Heart left ventricle (tissue), 16 donors: Measurements from ENCODE around the gene CLMN. TPM values are rescaled to one million over a fixed set of nuclear protein-coding genes. Genes with fewer than 3 reads are reported as not detected.
A peak's percentile ranks its signal among the peaks of the same experiment; 100 is the strongest.

Source experiments
- ATAC-seq, 4 donors: fragments of 200-7000 bp; cut with Tn5 transposase; one replicate each; pipeline ENCODE4 v1.9.1; 2020 to 2022; ENCODE audit warnings: moderate library complexity in 4 of 4, mild to moderate bottlenecking in 3 of 4, moderate number of reproducible peaks in 1 of 4
- DNase-seq, 5 donors: peaks; one replicate each; pipeline ENCODE4 v3.0.0-alpha.2; 2020
- H3K27ac ChIP-seq, 12 donors: fragments of 200-600 bp; sonication (generic) in 4 of 12; one replicate each; pipeline versions ENCODE4 v1.5.0 to v1.8.0; 2016 to 2022; ENCODE audit warnings: mild to moderate bottlenecking in 2 of 12
- H3K27me3 ChIP-seq, 9 donors: fragments of 200-600 bp; sonication (generic) in 2 of 9; one replicate each; pipeline versions ENCODE4 v1.5.1 to v1.8.0; 2016 to 2022; ENCODE audit warnings: mild to moderate bottlenecking in 3 of 9
- H3K36me3 ChIP-seq, 9 donors: fragments of 200-600 bp; sonication (generic) in 2 of 9; one replicate each; pipeline versions ENCODE4 v1.5.0 to v1.8.0; 2018 to 2022; ENCODE audit warnings: mild to moderate bottlenecking in 2 of 9
- H3K4me1 ChIP-seq, 12 donors: fragments of 200-600 bp; sonication (generic) in 4 of 12; one replicate each; pipeline versions ENCODE4 v1.5.0 to v1.8.0; 2016 to 2022; ENCODE audit warnings: mild to moderate bottlenecking in 3 of 12
- H3K4me3 ChIP-seq, 12 donors: fragments of 200-600 bp; sonication (generic) in 4 of 12; one replicate each; pipeline versions ENCODE4 v1.5.0 to v1.8.0; 2017 to 2022; ENCODE audit warnings: mild to moderate bottlenecking in 9 of 12, moderate library complexity in 4 of 12
- H3K9me3 ChIP-seq, 12 donors: fragments of 200-600 bp; sonication (generic) in 4 of 12; one replicate each; pipeline versions ENCODE4 v1.5.0 to v1.8.0; 2016 to 2022; ENCODE audit warnings: mild to moderate bottlenecking in 1 of 12
- POLR2A ChIP-seq, 2 donors: fragments of 450-650 bp; IDR thresholded peaks; one replicate each; pipeline ENCODE4 v1.6.1; 2017; ENCODE audit warnings: antibody characterized with exemption in 2 of 2, mild to moderate bottlenecking in 2 of 2, moderate library complexity in 2 of 2
- WGBS, 4 donors: extraction: QIAGEN DNeasy Blood & Tissue Kit in 2 of 4; methylation state at CpG; one replicate each; pipeline versions ENCODE4 v1.1.5 to v1.1.7; 2013 to 2018; 5-methylcytosine and 5-hydroxymethylcytosine counted together
- intact Hi-C, 10 donors: fragments of 100-400 bp; cut with DNase I; formaldehyde crosslinking; loops; one replicate each; pipeline versions ENCODE4 v1.11.1 to v1.14.2; 2022
- polyA plus RNA-seq, 2 donors: library from polyadenylated mRNA; stranded (reverse); fragments of 200-250 nt; gene quantifications; one replicate each; pipeline ENCODE4 v1.2.3, GENCODE V29; 2013
- total RNA-seq, 9 donors: library from RNA; depleted of rRNA in 2 of 9; stranded (reverse); fragments of >200 nt in 2 of 9; fragmentation: NEBNext Ultra II Directional in 3 of 9; extraction: Animal tissue kit (Norgen Biotek cat#: 25700) in 3 of 9; gene quantifications; one replicate each; pipeline versions ENCODE4 v1.1.0 to v1.2.4, GENCODE V29; 2016 to 2023
- TF ChIP-seq, protein P1 (sequence below), 12 donors: fragments of 200-600 bp; sonication (generic) in 4 of 12; IDR thresholded peaks; one replicate each; pipeline versions ENCODE4 v1.5.0 to v1.8.0; 2018 to 2022; ENCODE audit warnings: antibody characterized with exemption in 12 of 12, mild to moderate bottlenecking in 5 of 12
- donor health status: ischemic (EF 13 %, LVEDD 7.1; RV severe dilation, severe dysfunction).
- donor health status: healthy with polysubstance abuse.
- donor health status: DM: no; HTN: yes; CAD: no.
- donor health status: DM: no; HTN: no; CAD: no.
- donor health status: ischemic (EF 25% LVEDD 6.9; RV normal size, moderate dysfunction).
- donor health status: ischemic (EF 25% LVEDD 5.7; RV mildly dilated, moderate dysfunction).
- donor health status: healthy.
- donor health status: DM: yes; HTN: yes; CAD: no.
- donor health status: ischemic (EF 35%, LVEDD 5.7; RV mildly dilated, moderate dysfunction).
- donor health status: nonischemic (EF 11% LVEDD 7.7; RV severe dilation, severe dysfunction).
- donor health status: DM: yes; HTN: yes; CAD: no.
- donor health status: PGD.
- donor health status: ischemic (EF 29% LVEDD 5.4; RV normal size, mild dysfunction).
- donor health status: nonischemic (EF 23%, LVEDD 6.1; RV moderate dilation, normal function).

CLMN gene
- total and polyA plus RNA-seq, 11 donors: 3.1 to 10.2 (median 6.7) TPM

DNA sequence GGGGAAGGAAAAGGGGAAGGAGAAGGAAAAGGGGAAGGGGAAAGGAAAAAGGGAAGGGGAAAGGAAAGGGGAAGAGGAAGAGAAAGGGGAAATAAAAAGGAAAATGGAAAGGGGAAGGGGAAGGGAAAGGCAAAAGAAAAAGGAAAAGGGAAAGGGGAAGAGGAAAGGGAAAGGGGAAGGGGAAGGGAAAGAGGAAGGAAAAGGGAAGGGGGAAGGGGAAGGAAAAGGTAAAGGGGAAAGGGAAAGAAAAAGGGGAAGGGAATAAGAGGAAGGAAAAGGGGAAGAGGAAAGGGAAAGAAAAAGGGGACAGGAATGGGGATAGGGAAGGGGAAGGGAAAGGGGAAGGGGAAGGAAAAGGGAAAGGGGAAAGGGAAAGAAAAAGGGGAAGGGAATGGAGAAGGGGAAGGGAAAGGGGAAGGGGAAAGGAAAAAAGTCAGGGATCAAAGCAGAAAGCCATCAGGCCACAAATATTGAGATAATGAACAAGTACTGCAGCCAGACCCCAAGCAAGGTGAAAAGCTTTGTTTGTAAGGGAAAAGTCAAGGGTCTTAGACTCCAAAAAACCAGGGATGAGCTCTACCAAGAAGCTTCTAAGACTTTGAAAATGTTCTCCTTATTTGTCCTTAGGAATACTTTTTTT is 182.4 kb downstream of the CLMN start:
- peaks cover 17 to 69% (median 59%) of the 10 kb centered on the region in 12 donors for H3K4me1 ChIP-seq
- H3K36me3 ChIP-seq: peaks cover 0 to 17% (median 10%) of the 10 kb centered on the region in 9 donors
- ATAC-seq (no peak), DNase-seq (no peak)
- H3K4me3 ChIP-seq: peak overlapping the region in 1 of 12 donors; percentile 8
- TF ChIP-seq, protein P1, sequence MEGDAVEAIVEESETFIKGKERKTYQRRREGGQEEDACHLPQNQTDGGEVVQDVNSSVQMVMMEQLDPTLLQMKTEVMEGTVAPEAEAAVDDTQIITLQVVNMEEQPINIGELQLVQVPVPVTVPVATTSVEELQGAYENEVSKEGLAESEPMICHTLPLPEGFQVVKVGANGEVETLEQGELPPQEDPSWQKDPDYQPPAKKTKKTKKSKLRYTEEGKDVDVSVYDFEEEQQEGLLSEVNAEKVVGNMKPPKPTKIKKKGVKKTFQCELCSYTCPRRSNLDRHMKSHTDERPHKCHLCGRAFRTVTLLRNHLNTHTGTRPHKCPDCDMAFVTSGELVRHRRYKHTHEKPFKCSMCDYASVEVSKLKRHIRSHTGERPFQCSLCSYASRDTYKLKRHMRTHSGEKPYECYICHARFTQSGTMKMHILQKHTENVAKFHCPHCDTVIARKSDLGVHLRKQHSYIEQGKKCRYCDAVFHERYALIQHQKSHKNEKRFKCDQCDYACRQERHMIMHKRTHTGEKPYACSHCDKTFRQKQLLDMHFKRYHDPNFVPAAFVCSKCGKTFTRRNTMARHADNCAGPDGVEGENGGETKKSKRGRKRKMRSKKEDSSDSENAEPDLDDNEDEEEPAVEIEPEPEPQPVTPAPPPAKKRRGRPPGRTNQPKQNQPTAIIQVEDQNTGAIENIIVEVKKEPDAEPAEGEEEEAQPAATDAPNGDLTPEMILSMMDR (IDR thresholded peaks at IDR 0.05): no peak
- no peak for TF ChIP-seq POLR2A (IDR thresholded peaks at IDR 0.05)
- no peaks in the 10 kb centered on the region for H3K9me3 ChIP-seq
- intact Hi-C loops: no loop called here
- H3K27ac ChIP-seq: peak overlapping the region in 11 of 12 donors; percentile 5 to 73 (median 62)
- H3K27me3 ChIP-seq: no peaks in the 10 kb centered on the region

DNA sequence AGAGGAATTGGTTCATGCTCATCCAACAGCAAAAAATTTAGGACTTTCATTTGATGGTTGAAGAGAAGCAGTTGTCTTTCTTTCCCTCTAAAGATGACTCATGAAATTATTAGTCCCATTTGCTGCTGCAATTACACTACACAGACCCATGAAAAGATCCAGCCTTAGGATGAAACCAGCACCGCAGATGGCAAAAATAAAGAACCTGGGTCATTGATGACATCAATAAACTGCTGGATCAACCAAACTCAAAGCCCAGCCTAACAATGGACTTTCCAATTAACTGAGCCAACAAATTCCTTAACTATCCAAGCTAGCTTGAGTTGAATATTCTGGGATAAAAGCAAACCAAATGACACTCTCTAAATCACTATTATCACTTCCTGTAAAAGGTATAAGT is 183.1 kb downstream of the CLMN start:
- DNase-seq (no peak), ATAC-seq (peak in 1 of 4 donors; percentile 27)
- Histone ChIP-seq H3K4me1 (peaks cover 17 to 63% (median 53%) of the 10 kb centered on the region in 12 donors), H3K27me3 (no peaks in the 10 kb centered on the region), H3K27ac (peak overlapping the region in 5 of 12 donors; percentile 5 to 72 (median 40)), H3K9me3 (no peaks in the 10 kb centered on the region), H3K36me3 (peaks cover 0 to 24% (median 17%) of the 10 kb centered on the region in 9 donors), H3K4me3 (no peak overlapping the region)
- no peak for TF ChIP-seq POLR2A (IDR thresholded peaks at IDR 0.05)
- TF ChIP-seq, protein P1 (IDR thresholded peaks at IDR 0.05): no peak
- WGBS, 4 donors: 89 to 94% (median 93%) methylated on average over 1 of the region's 1 CpG
- intact Hi-C loops: no loop called here

DNA sequence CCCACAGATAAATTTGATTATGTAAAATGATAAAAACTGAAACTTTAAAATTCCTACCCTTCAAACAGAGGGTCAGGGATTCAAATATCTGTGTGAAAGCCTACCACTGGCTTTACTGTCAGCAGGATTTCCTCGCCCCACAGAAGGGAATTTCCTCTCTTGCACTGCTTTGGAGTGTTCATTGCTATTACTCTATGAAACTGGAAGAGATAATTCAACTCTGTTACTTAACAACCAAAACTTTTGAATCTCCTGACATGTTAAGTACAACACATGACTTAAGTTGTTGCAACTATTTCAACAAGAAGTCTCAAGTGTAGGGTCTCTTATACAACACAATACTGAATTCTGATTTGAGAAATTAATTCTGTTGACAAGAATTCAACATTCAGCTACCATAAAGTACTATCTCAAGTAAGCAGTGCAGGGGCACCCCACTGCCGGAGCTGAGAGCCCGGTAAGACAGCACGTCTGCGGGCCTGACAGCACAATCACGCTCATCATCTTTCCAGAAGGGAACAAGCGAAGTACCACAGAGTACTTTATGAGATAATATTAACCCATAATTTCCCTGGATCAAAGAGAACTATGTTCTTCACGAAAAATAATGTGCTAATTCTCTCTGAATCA is 185.3 kb downstream of the CLMN start:
- TF ChIP-seq POLR2A (IDR thresholded peaks at IDR 0.05): no peak
- TF ChIP-seq, protein P1 (IDR thresholded peaks at IDR 0.05): no peak
- DNase-seq (no peak), ATAC-seq (peak in 1 of 4 donors; percentile 24)

GRCh38 chr14:95133282-95133681 is 186.4 kb downstream of the CLMN start:
- no peaks in the 10 kb centered on the region for H3K27me3 ChIP-seq
- 87 to 93% (median 91%) methylated on average over 2 of the region's 2 CpGs for WGBS, 4 donors
- DNase-seq (no peak), ATAC-seq (no peak)
- H3K36me3 ChIP-seq: peaks cover 0 to 57% (median 49%) of the 10 kb centered on the region in 9 donors
- no peak overlapping the region for H3K4me3 ChIP-seq
- intact Hi-C loops: no loop called here
- H3K4me1 ChIP-seq: peaks cover 0 to 35% (median 23%) of the 10 kb centered on the region in 12 donors
- H3K9me3 ChIP-seq: no peaks in the 10 kb centered on the region
- H3K27ac ChIP-seq: no peak overlapping the region
- TF ChIP-seq POLR2A (IDR thresholded peaks at IDR 0.05): no peak
- TF ChIP-seq, protein P1 (IDR thresholded peaks at IDR 0.05): no peak

More for the DNA sequence above, 185.3 kb downstream of the CLMN start:
- peaks cover 0 to 46% (median 39%) of the 10 kb centered on the region in 9 donors for H3K36me3 ChIP-seq
- no peaks in the 10 kb centered on the region for H3K27me3 ChIP-seq
- WGBS, 4 donors: 84 to 89% (median 85%) methylated on average over 8 of the region's 8 CpGs
- peak overlapping the region in 1 of 12 donors; percentile 75 for H3K27ac ChIP-seq
- H3K9me3 ChIP-seq: no peaks in the 10 kb centered on the region
- intact Hi-C loops: no loop called here
- H3K4me1 ChIP-seq: peaks cover 0 to 43% (median 32%) of the 10 kb centered on the region in 12 donors
- H3K4me3 ChIP-seq: no peak overlapping the region
